Smooth muscle cell (in vitro differentiated cells): Measurements from ENCODE around the gene ATP6V0C. TPM values are rescaled to one million over a fixed set of nuclear protein-coding genes. Genes with fewer than 3 reads are reported as not detected.

Experiments
- DNase-seq: peaks from one replicate; lab custom pipeline; 2025; ENCODE audit not compliant: unreplicated experiment; lab: John Stamatoyannopoulos, UW
- H2AFZ ChIP-seq: fragments of 200-600 bp; sonication (generic); 2 replicates; pipeline ENCODE4 v1.6.0; 2016; ENCODE audit warnings: antibody characterized with exemption, low read depth, mild to moderate bottlenecking
- H3F3A ChIP-seq: fragments of 200-600 bp; sonication (generic); 2 replicates; pipeline ENCODE4 v1.6.0; 2017; ENCODE audit warnings: antibody characterized with exemption, low read depth
- H3K27ac ChIP-seq: fragments of 200-600 bp; sonication (generic); 2 replicates; pipeline ENCODE4 v1.5.1; 2016; ENCODE audit warnings: low read depth, mild to moderate bottlenecking
- H3K27me3 ChIP-seq: fragments of 200-600 bp; sonication (generic); 2 replicates; pipeline ENCODE4 v1.6.1; 2016; ENCODE audit warnings: low read depth, mild to moderate bottlenecking
- H3K36me3 ChIP-seq: fragments of 200-600 bp; sonication (generic); 2 replicates; pipeline ENCODE4 v1.5.1; 2016; ENCODE audit warnings: low read depth
- H3K4me1 ChIP-seq: fragments of 200-600 bp; sonication (generic); 2 replicates; pipeline ENCODE4 v1.5.1; 2016; ENCODE audit warnings: low read depth
- H3K4me2 ChIP-seq: fragments of 200-600 bp; sonication (generic); 2 replicates; pipeline ENCODE4 v1.6.0; 2016; ENCODE audit warnings: mild to moderate bottlenecking
- H3K4me3 ChIP-seq: fragments of 200-600 bp; sonication (generic); 2 replicates; pipeline ENCODE4 v1.5.1; 2016; ENCODE audit warnings: mild to moderate bottlenecking
- H3K79me2 ChIP-seq: fragments of 200-600 bp; sonication (generic); 2 replicates; pipeline ENCODE4 v1.6.0; 2016; ENCODE audit warnings: low read depth, mild to moderate bottlenecking
- H3K9ac ChIP-seq: fragments of 200-600 bp; sonication (generic); 2 replicates; pipeline ENCODE4 v1.6.0; 2016; ENCODE audit warnings: low read depth
- H3K9me3 ChIP-seq: fragments of 200-600 bp; sonication (generic); replicated peaks from 2 replicates; pipeline ENCODE4 v1.5.1; 2016; ENCODE audit warnings: low read depth
- H4K20me1 ChIP-seq: fragments of 200-600 bp; sonication (generic); 2 replicates; pipeline ENCODE4 v1.6.0; 2016; ENCODE audit warnings: low read depth
- CTCF ChIP-seq: fragments of 200-600 bp; sonication (generic); IDR thresholded peaks from 2 replicates; pipeline ENCODE4 v1.5.1; 2017; ENCODE audit warnings: borderline replicate concordance, mild to moderate bottlenecking, antibody characterized with exemption; ENCODE audit not compliant: insufficient read depth, poor library complexity, severe bottlenecking
- WGBS: methylation state at CpG from one replicate; pipeline ENCODE4 v1.1.7; 2016; ENCODE audit warnings: low lambda C conversion rate; 5-methylcytosine and 5-hydroxymethylcytosine counted together
- polyA plus RNA-seq: library from polyadenylated mRNA; unstranded; fragments of >200 nt; fragmentation: Nextera tagmentation; extraction: Ambion mirVana; gene quantifications from 2 replicates; pipeline ENCODE4 v1.2.1, GENCODE V29; 2016
- total RNA-seq: library from RNA; depleted of rRNA; stranded (reverse); fragments of >200 nt; gene quantifications from 2 replicates; pipeline ENCODE4 v1.2.3, GENCODE V29; 2014

Gene ATP6V0C
- total and polyA plus RNA-seq, 2 experiments from 2014 or later: 99.2 to 207 TPM

GRCh38 chr16:2515180-2515851, 1.6 kb downstream of the ATP6V0C start:
- Histone ChIP-seq H4K20me1 (peaks cover 56% of the 10 kb centered on the region), H3K36me3 (no peaks in the 10 kb centered on the region), H3K4me1 (peaks cover 29% of the 10 kb centered on the region), H3K4me2 (peak overlapping the region; percentile 98), H3K4me3 (peak overlapping the region; percentile 100), H3K27ac (peak overlapping the region; percentile 100), H3F3A (peaks cover 3% of the 10 kb centered on the region), H3K79me2 (peaks cover 60% of the 10 kb centered on the region), H3K9ac (peak overlapping the region; percentile 100), H3K27me3 (no peaks in the 10 kb centered on the region), H3K9me3 (no peaks in the 10 kb centered on the region), H2AFZ (no peak overlapping the region)
- WGBS: 51% methylated on average over 14 of the region's 14 CpGs
- TF ChIP-seq CTCF: no peak
- no peak for DNase-seq

GRCh38 chr16:2516391-2517240, 2.9 kb downstream of the ATP6V0C start:
- DNase-seq: no peak
- no peak overlapping the region for H2AFZ ChIP-seq
- no peaks in the 10 kb centered on the region for H3K27me3 ChIP-seq
- H3K4me3 ChIP-seq: no peak overlapping the region
- peaks cover 67% of the 10 kb centered on the region for H3K79me2 ChIP-seq
- peaks cover 31% of the 10 kb centered on the region for H3K4me1 ChIP-seq
- H3K4me2 ChIP-seq: peak overlapping the region; percentile 98
- H3K9ac ChIP-seq: no peak overlapping the region
- H3K36me3 ChIP-seq: no peaks in the 10 kb centered on the region
- peak overlapping the region; percentile 100 for H3K27ac ChIP-seq
- H4K20me1 ChIP-seq: peaks cover 56% of the 10 kb centered on the region
- 93% methylated on average over 11 of the region's 11 CpGs for WGBS
- TF ChIP-seq CTCF: no peak
- H3K9me3 ChIP-seq: no peaks in the 10 kb centered on the region
- H3F3A ChIP-seq: peaks cover 3% of the 10 kb centered on the region

- Histone ChIP-seq H3F3A (peaks cover 2% of the 10 kb centered on the region), H3K4me1 (peaks cover 23% of the 10 kb centered on the region), H3K9me3 (no peaks in the 10 kb centered on the region), H3K79me2 (peaks cover 67% of the 10 kb centered on the region), H3K36me3 (no peaks in the 10 kb centered on the region), H3K4me3 (no peak overlapping the region), H3K9ac (no peak overlapping the region), H3K27ac (peak overlapping the region; percentile 47), H3K27me3 (no peaks in the 10 kb centered on the region), H4K20me1 (peaks cover 56% of the 10 kb centered on the region), H2AFZ (no peak overlapping the region), H3K4me2 (no peak overlapping the region)
- 89% methylated on average over 12 of the region's 12 CpGs for WGBS
- no peak for TF ChIP-seq CTCF
- DNase-seq: no peak
Measured at GRCh38 chr16:2517954-2518605, 4.3 kb downstream of the ATP6V0C start.
